ENCODE results near the gene SLC35B2. TPM values are rescaled to one million over a fixed set of nuclear protein-coding genes. Genes with fewer than 3 reads are reported as not detected.
"Not testable (repeated sequence)": the region's sequence is repeated elsewhere in the genome, so short reads cannot be mapped to it uniquely, and the experiment has no call there.

SLC35B2 gene
- total RNA-seq, 2 donors from 2014 or later: 34.6 to 39.4 TPM

GRCh38 chr6:44235891-44236516, 21.3 kb downstream of the SLC35B2 start:
- Mint-ChIP-seq H3K4me3 (no peak overlapping the region), H3K27me3 (no peaks in the 10 kb centered on the region), H3K36me3 (no peaks in the 10 kb centered on the region), H3K4me1 (ENCODE audit: low read depth in 2 of 2) (peaks cover 13 to 20% of the 10 kb centered on the region in 2 donors), H3K9me3 (no peaks in the 10 kb centered on the region), H3K27ac (peak overlapping the region in 1 of 2 donors; percentile 91)
- ATAC-seq (no peak), DNase-seq (ENCODE audit: low spot score) (peak; percentile 47)

GRCh38 chr6:44235269-44235668, 22.1 kb downstream of the SLC35B2 start:
- H3K4me3 Mint-ChIP-seq: no peak overlapping the region
- no peaks in the 10 kb centered on the region for H3K9me3 Mint-ChIP-seq
- ATAC-seq (no peak), DNase-seq (ENCODE audit: low spot score) (peak; percentile 31)
- H3K27me3 Mint-ChIP-seq: no peaks in the 10 kb centered on the region
- peak overlapping the region in 1 of 2 donors; percentile 30 for H3K27ac Mint-ChIP-seq
- H3K4me1 Mint-ChIP-seq (ENCODE audit: low read depth in 2 of 2): peaks cover 13 to 20% of the 10 kb centered on the region in 2 donors
- no peaks in the 10 kb centered on the region for H3K36me3 Mint-ChIP-seq

- peak overlapping the region; percentile 33 to 74 for H3K27ac Mint-ChIP-seq
- H3K27me3 Mint-ChIP-seq: no peaks in the 10 kb centered on the region
These were observed 23.0 kb downstream of the SLC35B2 start for GRCh38 chr6:44234101-44235025.

GRCh38 chr6:44233567-44234100, 23.7 kb downstream of the SLC35B2 start:
- Mint-ChIP-seq H3K4me1 (ENCODE audit: low read depth in 2 of 2) (peaks cover 11 to 19% of the 10 kb centered on the region in 2 donors), H3K27ac (peak overlapping the region; percentile 33 to 74), H3K4me3 (no peak overlapping the region), H3K36me3 (no peaks in the 10 kb centered on the region), H3K27me3 (no peaks in the 10 kb centered on the region), H3K9me3 (no peaks in the 10 kb centered on the region)
- no peak for DNase-seq (ENCODE audit: low spot score)
- no peak for ATAC-seq

More at GRCh38 chr6:44234101-44235025, 23.0 kb downstream of the SLC35B2 start:
- no peaks in the 10 kb centered on the region for H3K36me3 Mint-ChIP-seq
- DNase-seq (ENCODE audit: low spot score): peak; percentile 57
- no peak for ATAC-seq
- no peaks in the 10 kb centered on the region for H3K9me3 Mint-ChIP-seq
- H3K4me1 Mint-ChIP-seq (ENCODE audit: low read depth in 2 of 2): peaks cover 13 to 20% of the 10 kb centered on the region in 2 donors
- H3K4me3 Mint-ChIP-seq: no peak overlapping the region

GRCh38 chr6:44232676-44233566, 24.4 kb downstream of the SLC35B2 start:
- peaks cover 4 to 12% of the 10 kb centered on the region in 2 donors for H3K4me1 Mint-ChIP-seq (ENCODE audit: low read depth in 2 of 2)
- no peaks in the 10 kb centered on the region for H3K36me3 Mint-ChIP-seq
- H3K27ac Mint-ChIP-seq: peak overlapping the region; percentile 33 to 74
- ATAC-seq (no peak), DNase-seq (ENCODE audit: low spot score) (peak; percentile 54)
- no peaks in the 10 kb centered on the region for H3K27me3 Mint-ChIP-seq
- H3K4me3 Mint-ChIP-seq: no peak overlapping the region
- no peaks in the 10 kb centered on the region for H3K9me3 Mint-ChIP-seq

GRCh38 chr6:44231426-44231825, 25.9 kb downstream of the SLC35B2 start:
- not testable (repeated sequence) for ATAC-seq; H3K4me3 Mint-ChIP-seq; H3K27ac Mint-ChIP-seq; H3K9me3 Mint-ChIP-seq; H3K27me3 Mint-ChIP-seq; H3K4me1 Mint-ChIP-seq (ENCODE audit: low read depth in 2 of 2); H3K36me3 Mint-ChIP-seq
- peak; percentile 34 for DNase-seq (ENCODE audit: low spot score)

- H3K27ac Mint-ChIP-seq: no peak overlapping the region
- no peaks in the 10 kb centered on the region for H3K9me3 Mint-ChIP-seq
- H3K36me3 Mint-ChIP-seq: no peaks in the 10 kb centered on the region
- peaks cover 4 to 5% of the 10 kb centered on the region in 2 donors for H3K4me1 Mint-ChIP-seq (ENCODE audit: low read depth in 2 of 2)
- ATAC-seq (no peak), DNase-seq (ENCODE audit: low spot score) (peak; percentile 12)
- no peak overlapping the region for H3K4me3 Mint-ChIP-seq
- H3K27me3 Mint-ChIP-seq: no peaks in the 10 kb centered on the region
These were observed 27.2 kb downstream of the SLC35B2 start for GRCh38 chr6:44230034-44230675.

GRCh38 chr6:44229376-44230033, 27.8 kb downstream of the SLC35B2 start:
- no peaks in the 10 kb centered on the region for H3K9me3 Mint-ChIP-seq

GRCh38 chr6:44228836-44229235, 28.5 kb downstream of the SLC35B2 start:
- no peak for ATAC-seq
- H3K36me3 Mint-ChIP-seq: no peaks in the 10 kb centered on the region
- H3K4me3 Mint-ChIP-seq: no peak overlapping the region
- H3K4me1 Mint-ChIP-seq (ENCODE audit: low read depth in 2 of 2): peaks cover 13 to 15% of the 10 kb centered on the region in 2 donors
- H3K9me3 Mint-ChIP-seq: no peaks in the 10 kb centered on the region
- H3K27me3 Mint-ChIP-seq: no peaks in the 10 kb centered on the region
- no peak for DNase-seq (ENCODE audit: low spot score)
- no peak overlapping the region for H3K27ac Mint-ChIP-seq

More at GRCh38 chr6:44229376-44230033, 27.8 kb downstream of the SLC35B2 start:
- peak; percentile 41 for DNase-seq (ENCODE audit: low spot score)
- Mint-ChIP-seq H3K4me1 (ENCODE audit: low read depth in 2 of 2) (peaks cover 7 to 9% of the 10 kb centered on the region in 2 donors), H3K4me3 (no peak overlapping the region), H3K36me3 (no peaks in the 10 kb centered on the region), H3K27ac (no peak overlapping the region), H3K27me3 (no peaks in the 10 kb centered on the region)
- no peak for ATAC-seq

GRCh38 chr6:44228433-44228832, 28.9 kb downstream of the SLC35B2 start:
- peaks cover 9 to 11% of the 10 kb centered on the region in 2 donors for H3K4me1 Mint-ChIP-seq (ENCODE audit: low read depth in 2 of 2)
- no peaks in the 10 kb centered on the region for H3K27me3 Mint-ChIP-seq
- no peak for ATAC-seq

GRCh38 chr6:44228031-44228430, 29.3 kb downstream of the SLC35B2 start:
- DNase-seq (ENCODE audit: low spot score) (no peak), ATAC-seq (no peak)
- H3K27me3 Mint-ChIP-seq: no peaks in the 10 kb centered on the region
- H3K27ac Mint-ChIP-seq: no peak overlapping the region
- H3K4me3 Mint-ChIP-seq: no peak overlapping the region
- H3K4me1 Mint-ChIP-seq (ENCODE audit: low read depth in 2 of 2): peaks cover 9 to 12% of the 10 kb centered on the region in 2 donors
- H3K9me3 Mint-ChIP-seq: no peaks in the 10 kb centered on the region
- H3K36me3 Mint-ChIP-seq: no peaks in the 10 kb centered on the region

More at GRCh38 chr6:44228433-44228832, 28.9 kb downstream of the SLC35B2 start:
- peak; percentile 60 for DNase-seq (ENCODE audit: low spot score)
- Mint-ChIP-seq H3K4me3 (no peak overlapping the region), H3K27ac (no peak overlapping the region), H3K9me3 (no peaks in the 10 kb centered on the region), H3K36me3 (no peaks in the 10 kb centered on the region)

GRCh38 chr6:44227148-44227793, 30.1 kb downstream of the SLC35B2 start:
- Mint-ChIP-seq H3K27ac (no peak overlapping the region), H3K4me1 (ENCODE audit: low read depth in 2 of 2) (peaks cover 14 to 18% of the 10 kb centered on the region in 2 donors), H3K36me3 (no peaks in the 10 kb centered on the region), H3K9me3 (no peaks in the 10 kb centered on the region), H3K27me3 (peaks cover 0 to 4% of the 10 kb centered on the region in 2 donors), H3K4me3 (no peak overlapping the region)
- peak; percentile 46 for DNase-seq (ENCODE audit: low spot score)
- no peak for ATAC-seq
